K562 (cell line): Measurements from ENCODE around the gene CNFN. TPM values are rescaled to one million over a fixed set of nuclear protein-coding genes. Genes with fewer than 3 reads are reported as not detected.

Experiments used
- ATAC-seq: fragments of 200-7000 bp; cut with Tn5 transposase; 3 replicates; pipeline ENCODE4 v1.9.1; 2020; ENCODE audit warnings: moderate library complexity
- BruUV-seq: library from RNA; stranded (reverse); fragments of 400-500 nt; replicated peaks from 2 replicates; lab custom pipeline; 2021; lab: Mats Ljungman, UMichigan
- CTCF ChIA-PET: fragments of 300-600 bp; formaldehyde crosslinking; extraction: SDS; loops from one replicate; lab custom pipeline; 2021; ENCODE audit warnings: low intra/inter-chr PET ratio; lab: Yijun Ruan, JAX
- POLR2A ChIA-PET: fragments of 300-600, 350-650 bp; sonication (Branson Sonifier 250); formaldehyde crosslinking; extraction: SDS; loops from one replicate; lab custom pipeline; 2021; ENCODE audit warnings: antibody characterized with exemption, inconsistent platforms; lab: Yijun Ruan, JAX
- DNase-seq, 4 experiments: peaks; one replicate each; pipeline versions ENCODE4 v3.0.0 to v3.0.0-alpha.2; 2011 to 2018; ENCODE audit warnings: low spot score in 3 of 4, mixed read lengths in 3 of 4; ENCODE audit errors: extremely low read depth in 1 of 4
- FAIRE-seq: peaks from 2 replicates; lab custom pipeline; 2011; peaks lifted over from hg19 to GRCh38; lab: Jason Lieb, UNC
- H2AFZ ChIP-seq: 2 replicates; pipeline ENCODE4 v1.6.0; 2011; ENCODE audit warnings: low read depth, low read length, control low read depth, inconsistent platforms
- H3K27ac ChIP-seq: fragments of 200-600 bp; 3 replicates; pipeline ENCODE4 v1.8.0; 2011; ENCODE audit warnings: low read depth, mild to moderate bottlenecking, control low read depth, inconsistent platforms, low read length, moderate library complexity, mixed read lengths; ENCODE audit errors: extremely low read depth
- H3K27me3 ChIP-seq, 2 experiments: fragments of 300-600 bp in 1 of 2; 2 replicates in 1 of 2; 3 replicates in 1 of 2; pipeline versions ENCODE4 v1.6.0 to v1.8.0; 2011; ENCODE audit warnings: inconsistent platforms in 2 of 2, low read length in 2 of 2, mild to moderate bottlenecking in 1 of 2, mixed read lengths in 1 of 2, moderate library complexity in 1 of 2; ENCODE audit not compliant: control insufficient read depth in 2 of 2, insufficient read depth in 2 of 2
- H3K36me3 ChIP-seq: fragments of 300-600 bp; 3 replicates; pipeline ENCODE4 v1.8.0; 2011; ENCODE audit warnings: mild to moderate bottlenecking, low read length, inconsistent platforms; ENCODE audit not compliant: control insufficient read depth, insufficient read depth
- H3K4me1 ChIP-seq, 2 experiments: fragments of 200-600 bp in 1 of 2; replicated peaks in 1 of 2; 2 replicates in 1 of 2; 3 replicates in 1 of 2; pipeline versions ENCODE4 v1.5.1 to v1.8.0; 2011; ENCODE audit warnings: inconsistent platforms in 2 of 2, low read length in 2 of 2, mild to moderate bottlenecking in 1 of 2, mixed read lengths in 1 of 2, moderate library complexity in 1 of 2; ENCODE audit not compliant: control insufficient read depth in 2 of 2, insufficient read depth in 2 of 2
- H3K4me2 ChIP-seq: 2 replicates; pipeline ENCODE4 v1.6.1; 2011; ENCODE audit warnings: low read length, control low read depth, inconsistent platforms, mixed read lengths; ENCODE audit not compliant: insufficient read depth
- H3K4me3 ChIP-seq: fragments of 200-600 bp; sonication (generic), shearing (Covaris generic); 2 replicates; pipeline ENCODE4 v1.5.1; 2016; ENCODE audit warnings: control low read depth, inconsistent platforms
- H3K79me2 ChIP-seq: fragments of 200-600 bp; 3 replicates; pipeline ENCODE4 v1.8.0; 2011; ENCODE audit warnings: low read length, inconsistent platforms; ENCODE audit not compliant: control insufficient read depth, insufficient read depth
- H3K9ac ChIP-seq, 2 experiments: 2 replicates each; pipeline versions ENCODE4 v1.6.0 to v1.6.1; 2011; ENCODE audit warnings: low read depth in 2 of 2, low read length in 2 of 2, control low read depth in 1 of 2, inconsistent platforms in 1 of 2, mild to moderate bottlenecking in 1 of 2, mixed read lengths in 1 of 2; ENCODE audit not compliant: insufficient read depth in 1 of 2
- H3K9me1 ChIP-seq: one replicate; pipeline ENCODE4 v1.6.0; 2011; ENCODE audit warnings: inconsistent platforms, mild to moderate bottlenecking, low read length, moderate library complexity; ENCODE audit not compliant: control insufficient read depth, insufficient read depth
- H3K9me3 ChIP-seq: replicated peaks from 2 replicates; pipeline ENCODE4 v1.5.1; 2011; ENCODE audit warnings: low read depth, low read length, inconsistent platforms; ENCODE audit not compliant: control insufficient read depth, insufficient read depth
- H4K20me1 ChIP-seq: replicated peaks from 2 replicates; pipeline ENCODE4 v1.6.1; 2011; ENCODE audit warnings: low read length, inconsistent platforms, mixed read lengths; ENCODE audit not compliant: control insufficient read depth, insufficient read depth
- ATF7 ChIP-seq: fragments of 450-650 bp; IDR thresholded peaks from 2 replicates; pipeline ENCODE4 v1.7.1; 2014; ENCODE audit warnings: mild to moderate bottlenecking, moderate library complexity
- CGGBP1 ChIP-seq: fragments of 250-450 bp; sonication (Bioruptor Pico); IDR thresholded peaks from 2 replicates; pipeline ENCODE4 v1.9.0; 2021; ENCODE audit warnings: mild to moderate bottlenecking
- CTCFL ChIP-seq: IDR thresholded peaks from 2 replicates; pipeline ENCODE4 v1.6.1; 2011; ENCODE audit warnings: borderline replicate concordance, low read depth, mild to moderate bottlenecking, moderate library complexity, low read length; ENCODE audit not compliant: insufficient read depth, poor library complexity, severe bottlenecking
- ERF ChIP-seq: fragments of 450-650 bp; formaldehyde crosslinking; IDR thresholded peaks from 2 replicates; pipeline ENCODE4 v1.4.0; 2020; ENCODE audit warnings: mild to moderate bottlenecking, mixed read lengths
- ESRRA ChIP-seq: fragments of 450-650 bp; IDR thresholded peaks from 2 replicates; pipeline ENCODE4 v1.6.1; 2014; ENCODE audit warnings: low read depth, mild to moderate bottlenecking, moderate library complexity, borderline replicate concordance
- ESRRB ChIP-seq: fragments of 250-450 bp; sonication (Bioruptor Pico); IDR thresholded peaks from 2 replicates; pipeline ENCODE4 v1.5.0; 2020; ENCODE audit warnings: mild to moderate bottlenecking, moderate library complexity, borderline replicate concordance
- HDAC8 ChIP-seq: fragments of 450-650 bp; IDR thresholded peaks from 2 replicates; pipeline ENCODE4 v1.6.1; 2016; ENCODE audit warnings: mild to moderate bottlenecking, missing genetic modification characterization, moderate library complexity, missing compliant biosample characterization
- PREB ChIP-seq: sonication (generic); formaldehyde crosslinking; IDR thresholded peaks from 2 replicates; pipeline ENCODE4 v1.8.1; 2023; ENCODE audit warnings: mild to moderate bottlenecking, missing genetic modification reagents
- RBM14 ChIP-seq: fragments of 200-400 bp; formaldehyde crosslinking; IDR thresholded peaks from 2 replicates; pipeline ENCODE4 v1.6.1; 2018; ENCODE audit warnings: low read depth, mild to moderate bottlenecking, low read length, moderate library complexity, borderline replicate concordance; ENCODE audit not compliant: insufficient read depth
- ZNF395 ChIP-seq: fragments of 200-800 bp; sonication (Bioruptor generic); IDR thresholded peaks from 2 replicates; pipeline ENCODE4 v1.6.1; 2017; ENCODE audit warnings: missing genetic modification characterization, missing compliant biosample characterization
- ZNF639 ChIP-seq, 2 experiments: fragments of 200-800 bp in 1 of 2; sonication (Bioruptor generic) in 1 of 2; sonication (generic) in 1 of 2; formaldehyde crosslinking in 1 of 2; IDR thresholded peaks in 1 of 2; conservative IDR thresholded peaks in 1 of 2; 2 replicates each; pipeline versions ENCODE4 v1.5.0 to v1.6.1; 2016 to 2020; ENCODE audit warnings: missing compliant biosample characterization in 1 of 2, missing genetic modification characterization in 1 of 2, missing genetic modification reagents in 1 of 2
- ZNF740 ChIP-seq, 3 experiments: fragments of 200-800 bp in 1 of 3; sonication (Bioruptor generic) in 1 of 3; sonication (generic) in 1 of 3; formaldehyde crosslinking in 1 of 3; IDR thresholded peaks; 2 replicates each; pipeline versions ENCODE4 v1.6.1 to v1.8.0; 2016 to 2022; ENCODE audit warnings: mild to moderate bottlenecking in 2 of 3, missing compliant biosample characterization in 2 of 3, missing genetic modification characterization in 2 of 3, missing genetic modification reagents in 1 of 3
- WGBS: fragments of 100-300 bp; shearing (Covaris generic); methylation state at CpG from one replicate; pipeline ENCODE4 v1.1.6; 2016; ENCODE audit warnings: low coverage, mixed read lengths; ENCODE audit not compliant: insufficient coverage; ENCODE audit errors: missing lambda C conversion rate; 5-methylcytosine and 5-hydroxymethylcytosine counted together
- in situ Hi-C: fragments of 300-500 bp; cut with MboI; formaldehyde crosslinking; loops from 4 replicates; pipeline ENCODE4 v1.15.0; 2018; ENCODE audit warnings: inconsistent platforms, mixed read lengths
- intact Hi-C: fragments of 100-400 bp; cut with micrococcal nuclease; formaldehyde crosslinking; loops from 2 replicates; pipeline ENCODE4 v1.14.2; 2022
- polyA plus RNA-seq, 8 experiments: library from polyadenylated mRNA; depleted of rRNA in 4 of 8; stranded (reverse) in 5 of 8; unstranded in 3 of 8; fragments of >200 nt; fragmentation: Nextera tagmentation in 2 of 8; fragmentation: Illumina TruSeq in 1 of 8; extraction: Ambion mirVana in 2 of 8; extraction: Trizol in 1 of 8; gene quantifications; 2 replicates each; pipeline versions ENCODE4 v1.2.1 to v1.2.3, GENCODE V29; 2011 to 2014; ENCODE audit warnings: inconsistent platforms in 1 of 8, missing spikeins in 1 of 8
- total RNA-seq, 7 experiments: library from RNA; depleted of rRNA in 6 of 7; stranded (reverse); fragments of >200 nt in 6 of 7; fragmentation: Illumina TruSeq in 2 of 7; extraction: Trizol in 2 of 7; gene quantifications; 2 replicates each; pipeline versions ENCODE4 v1.2.1 to v1.2.3, GENCODE V29; 2011 to 2021; ENCODE audit warnings: low replicate concordance in 1 of 7

Gene CNFN
- total and polyA plus RNA-seq, 9 of the 15 experiments (the other 6 are each of a cell fraction or from before 2014, with no cell fraction given): 0.18 to 0.52 (median 0.27) TPM; not detected in 5

- H3K9me1 ChIP-seq: no peaks in the 10 kb centered on the region
- peaks cover 0 to 25% of the 10 kb centered on the region in 2 experiments; a peak in 2 of 5 replicates for H3K4me1 ChIP-seq
- peaks cover 0 to 5% of the 10 kb centered on the region in 2 experiments; a peak in 1 of 5 replicates for H3K27me3 ChIP-seq
- no TSS peak for BruUV-seq
- intact Hi-C loops: no loop called here
- FAIRE-seq: no peak
- ChIA-PET POLR2A (interaction anchor here (0.6 to 1.7 kb wide), 4 partner anchors 14 to 64 kb away, joined by 3 to 4 read pairs (median 4); no protein-coding TSS in a partner anchor), CTCF (no interaction called here)
- H3K9ac ChIP-seq: 0 out of 4 replicates have a peak overlapping the region, but pooled peaks of 1 of the 2 experiments have one; percentile 14
- peak; percentile 78 for ATAC-seq
- no peak overlapping the region for H3K27ac ChIP-seq
- in situ Hi-C loops: no loop called here
- 10% methylated on average over 13 of the region's 13 CpGs for WGBS
- peak overlapping the region; percentile 31; the same call in 1 of the 2 replicates for H3K4me2 ChIP-seq
- H3K4me3 ChIP-seq: no peak overlapping the region
- DNase-seq: peak in 1 of 4 experiments; percentile 40
- no peaks in the 10 kb centered on the region for H3K36me3 ChIP-seq
- H3K79me2 ChIP-seq: no peaks in the 10 kb centered on the region
- H3K9me3 ChIP-seq: no peaks in the 10 kb centered on the region
- H2AFZ ChIP-seq: peak overlapping the region; percentile 78
- H4K20me1 ChIP-seq: no peaks in the 10 kb centered on the region
- TF ChIP-seq ERF (CRISPR knock-in tag): no peak
- no peak for TF ChIP-seq ATF7
- peak; percentile 49; the same call in 1 of the 2 replicates for TF ChIP-seq ESRRA
- peak; percentile 41 for TF ChIP-seq CTCFL
- 0 out of 4 replicates have a peak, but pooled peaks of 1 of the 2 experiments have one; percentile 14 for TF ChIP-seq ZNF639 (CRISPR knock-in tag; conservative IDR thresholded peaks at IDR 0.05 in 1 of 2, IDR thresholded peaks at IDR 0.05 in 1 of 2)
- no peak for TF ChIP-seq CGGBP1 (CRISPR knock-in tag)
- no peak for TF ChIP-seq PREB (CRISPR knock-in tag)
- TF ChIP-seq HDAC8 (tag): no peak
- TF ChIP-seq ZNF740 (CRISPR knock-in tag; IDR thresholded peaks at IDR 0.05): peak; percentile 48; the same call in 1 of the 2 replicates
- no peak for TF ChIP-seq ZNF740 (tag; IDR thresholded peaks at IDR 0.05)
- no peak for TF ChIP-seq ZNF395 (CRISPR knock-in tag)
- no peak for TF ChIP-seq ESRRB
- TF ChIP-seq RBM14: no peak
These were observed 34.6 kb upstream of the CNFN start for GRCh38 chr19:42424712-42425131.
